HEK293T (cell line): ENCODE results near the gene TMEM184C.

Experiments
- BHLHE40 ChIP-seq: fragments of 450-650 bp; IDR thresholded peaks from 2 replicates; pipeline ENCODE4 v1.6.1; 2016; ENCODE audit warnings: mild to moderate bottlenecking, moderate library complexity, borderline replicate concordance
- CTBP1 ChIP-seq: fragments of 450-650 bp; IDR thresholded peaks from 2 replicates; pipeline ENCODE4 v1.6.1; 2016; ENCODE audit warnings: borderline replicate concordance
- FOXA1 ChIP-seq: fragments of 450-650 bp; IDR thresholded peaks from 2 replicates; pipeline ENCODE4 v1.6.1; 2016; ENCODE audit warnings: mild to moderate bottlenecking
- FOXK2 ChIP-seq: fragments of 450-650 bp; IDR thresholded peaks from 2 replicates; pipeline ENCODE4 v1.6.1; 2016; ENCODE audit warnings: mild to moderate bottlenecking
- FOXM1 ChIP-seq: fragments of 450-650 bp; IDR thresholded peaks from 2 replicates; pipeline ENCODE4 v1.6.1; 2017; ENCODE audit warnings: mild to moderate bottlenecking, borderline replicate concordance
- HDGF ChIP-seq: fragments of 450-650 bp; IDR thresholded peaks from 2 replicates; pipeline ENCODE4 v1.6.1; 2017; ENCODE audit warnings: antibody characterized with exemption, borderline replicate concordance
- NFRKB ChIP-seq: fragments of 450-650 bp; IDR thresholded peaks from 2 replicates; pipeline ENCODE4 v1.6.1; 2016; ENCODE audit warnings: mild to moderate bottlenecking, moderate library complexity
- PKNOX1 ChIP-seq: fragments of 450-650 bp; IDR thresholded peaks from 2 replicates; pipeline ENCODE4 v1.6.1; 2016
- SP1 ChIP-seq: fragments of 450-650 bp; IDR thresholded peaks from 2 replicates; pipeline ENCODE4 v1.6.1; 2017
- ZNF384 ChIP-seq: fragments of 450-650 bp; IDR thresholded peaks from 2 replicates; pipeline ENCODE4 v1.6.1; 2016

GRCh38 chr4:147576084-147576483 lies 41.1 kb upstream of the TMEM184C start:
- TF ChIP-seq SP1 (no peak), BHLHE40 (no peak), HDGF (no peak), FOXK2 (no peak), CTBP1 (no peak), ZNF384 (no peak), NFRKB (no peak), PKNOX1 (no peak), FOXA1 (no peak), FOXM1 (no peak)
